Stimulated activated CD4-positive, alpha-beta T cell treated with anti-CD3 and anti-CD28 coated beads, Interleukin-4, amount 100 ng/mL, for 4 hours (primary cell): ENCODE measurements around the gene COL26A1.
"Not testable (repeated sequence)": the region's sequence is repeated elsewhere in the genome, so short reads cannot be mapped to it uniquely, and the experiment has no call there.

ENCODE experiments used
- DNase-seq, 2 experiments: peaks; one replicate each; pipeline ENCODE4 v3.0.0-alpha.2; 2020

COL26A1 gene

DNA sequence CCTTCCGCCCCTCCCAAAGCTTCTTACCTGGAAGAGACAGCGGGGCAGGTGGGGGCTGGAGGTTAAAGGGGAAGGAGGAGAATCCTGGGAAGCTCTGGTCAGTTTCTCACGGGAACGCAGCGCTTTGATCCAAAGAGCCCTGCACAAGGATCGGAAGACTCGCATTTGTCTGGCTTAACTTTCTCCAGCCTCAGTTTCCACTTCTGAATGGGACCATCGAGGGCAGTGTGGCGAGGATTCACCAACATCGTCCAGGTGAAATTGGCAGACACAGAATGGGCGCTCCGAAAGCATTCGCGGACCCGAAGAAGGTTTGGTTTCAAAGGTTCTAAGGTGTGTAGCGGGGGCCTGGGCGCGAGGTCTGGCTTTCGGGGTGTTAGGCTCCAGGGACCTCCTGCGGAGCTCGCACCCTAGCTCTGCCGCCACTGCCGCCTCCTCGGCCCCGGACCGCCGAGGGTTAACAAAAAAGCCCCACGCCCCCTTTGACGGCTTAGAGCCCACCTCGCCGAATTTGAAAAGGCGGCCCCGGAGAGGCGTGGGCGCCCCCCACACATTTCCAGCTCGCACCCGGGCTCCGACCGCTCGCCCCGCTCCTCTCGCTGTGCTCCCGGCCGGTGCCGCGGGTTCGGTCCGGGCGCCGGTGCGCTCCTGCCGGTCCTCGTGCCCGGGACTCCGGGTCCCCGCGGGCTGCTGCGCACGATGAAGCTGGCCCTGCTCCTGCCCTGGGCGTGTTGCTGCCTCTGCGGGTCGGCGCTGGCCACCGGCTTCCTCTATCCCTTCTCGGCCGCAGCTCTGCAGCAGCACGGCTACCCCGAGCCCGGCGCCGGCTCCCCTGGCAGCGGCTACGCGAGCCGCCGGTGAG is at the start of gene COL26A1:
COL26A1 (plus strand) TSS at position 542 of the 862 bp plus-strand sequence; CDS start at position 700, 158 bp downstream.
- DNase-seq, result peak in 1 of 2 experiments; percentile 17

- DNase-seq, result peak; percentile 20 to 29
Observed at GRCh38 chr7:101315336-101315735, 47.3 kb upstream of the COL26A1 start.

- DNase-seq, result no peak
Observed at GRCh38 chr7:101319401-101319800, 43.3 kb upstream of the COL26A1 start.

- peak; percentile 81 to 83 for DNase-seq
Observed at GRCh38 chr7:101321491-101322401, 40.9 kb upstream of the COL26A1 start, which contains the start of gene IFT22. IFT22 (minus strand) TSS chr7:101321812; CDS start chr7:101321709, 103 bp downstream.

GRCh38 chr7:101328159-101328558 is 34.5 kb upstream of the COL26A1 start:
- no peak for DNase-seq

DNA sequence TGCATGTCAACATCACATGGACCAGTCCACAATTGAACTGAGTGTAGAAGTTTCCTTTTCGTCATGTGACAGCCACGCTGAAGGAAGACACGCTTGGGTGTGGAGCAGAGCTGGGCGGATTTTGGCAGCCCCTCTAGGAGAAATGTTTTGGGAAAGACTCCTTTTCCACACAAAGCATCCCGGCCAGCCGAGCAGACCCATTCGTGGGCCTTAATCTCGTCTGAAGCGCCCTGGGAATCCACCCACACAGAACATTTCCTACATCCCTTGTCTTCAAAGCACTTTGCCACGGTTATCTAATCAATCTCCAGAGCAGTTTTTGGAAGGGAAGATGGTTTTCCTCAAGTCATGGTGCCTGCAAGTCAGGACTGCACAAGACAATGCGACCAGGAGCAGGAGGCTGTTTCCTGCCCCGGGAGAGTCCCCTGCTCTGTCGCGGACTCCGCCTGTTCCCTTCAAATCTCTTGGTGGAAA is 32.6 kb upstream of the COL26A1 start:
- DNase-seq, result no peak

- no peak for DNase-seq
Observed at GRCh38 chr7:101332026-101332425, 30.6 kb upstream of the COL26A1 start.

DNA sequence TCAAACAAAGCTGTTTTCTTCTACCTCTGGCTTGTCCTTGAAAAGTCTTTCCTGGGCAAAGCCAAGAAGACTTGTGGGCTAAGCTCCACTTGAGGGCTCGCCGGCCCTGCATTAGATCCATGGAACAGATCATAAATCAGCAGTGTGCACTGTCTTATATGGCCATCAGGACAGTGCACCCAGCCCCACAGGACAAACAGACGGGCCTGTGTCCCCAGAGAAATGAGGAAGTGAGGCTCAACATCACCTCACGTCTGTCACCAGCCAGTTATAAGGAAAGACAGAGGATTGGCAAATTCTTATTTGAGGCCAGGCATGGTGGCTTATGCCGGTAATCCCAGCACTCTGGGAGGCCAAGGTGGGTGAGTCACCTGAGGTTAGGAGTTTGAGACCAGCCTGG is 28.8 kb upstream of the COL26A1 start:
- DNase-seq, result no peak

DNA sequence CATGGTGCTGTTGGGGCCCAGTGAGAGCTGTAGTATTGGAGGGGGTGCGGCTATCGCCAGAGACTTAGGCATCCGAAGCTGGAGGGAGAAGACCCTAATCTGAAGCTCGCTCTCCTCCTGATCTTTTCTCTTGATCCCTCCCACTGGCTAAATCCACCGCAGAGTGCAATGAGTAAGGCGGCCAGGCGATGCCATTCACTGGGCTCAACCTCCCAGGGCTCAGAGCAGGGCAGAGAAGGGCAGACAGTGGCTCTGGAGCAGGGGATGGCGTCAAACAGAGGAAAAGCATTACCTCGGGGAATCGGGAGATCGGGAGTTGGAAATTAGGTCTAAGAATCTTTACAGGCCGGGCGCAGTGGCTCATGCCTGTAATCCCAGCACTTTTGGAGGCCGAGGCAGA is 22.3 kb upstream of the COL26A1 start:
- no peak for DNase-seq

GRCh38 chr7:101342892-101343291 is 19.8 kb upstream of the COL26A1 start:
- DNase-seq, result no peak

- no peak for DNase-seq
Observed at GRCh38 chr7:101347477-101347876, 15.2 kb upstream of the COL26A1 start.

- not testable (repeated sequence) for DNase-seq
Observed at GRCh38 chr7:101348456-101349067, 14.1 kb upstream of the COL26A1 start.

- DNase-seq, result not testable (repeated sequence)
Observed at GRCh38 chr7:101349300-101349699, 13.4 kb upstream of the COL26A1 start.

GRCh38 chr7:101352920-101353308 is 9.8 kb upstream of the COL26A1 start:
- no peak for DNase-seq

DNA sequence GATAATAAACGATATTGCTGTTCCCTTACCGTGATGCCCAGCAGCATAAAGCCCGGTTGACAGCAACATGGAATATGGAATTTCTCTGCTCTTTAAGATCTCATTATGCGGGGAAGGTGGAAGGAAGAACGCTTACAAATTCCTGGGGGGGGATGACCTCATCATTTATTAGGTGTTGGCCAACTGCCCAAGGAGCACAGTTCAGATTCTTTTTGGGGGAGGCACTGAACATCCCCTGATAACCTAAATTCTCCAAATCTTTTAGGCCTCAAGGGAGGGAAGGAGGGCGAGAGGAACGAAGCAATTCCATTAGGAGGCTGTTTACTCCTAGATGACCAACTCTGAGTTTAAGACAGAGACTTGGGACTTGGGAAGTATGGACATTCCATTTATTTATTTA is 5.2 kb upstream of the COL26A1 start:
- no peak for DNase-seq

- peak in 1 of 2 experiments; percentile 7 for DNase-seq
Observed at GRCh38 chr7:101363196-101363733, 590 bp downstream of the COL26A1 start.

GRCh38 chr7:101363734-101364374 is 1.2 kb downstream of the COL26A1 start:
- peak; percentile 51 to 66 for DNase-seq

GRCh38 chr7:101365956-101366355 is 3.3 kb downstream of the COL26A1 start:
- no peak for DNase-seq

DNA sequence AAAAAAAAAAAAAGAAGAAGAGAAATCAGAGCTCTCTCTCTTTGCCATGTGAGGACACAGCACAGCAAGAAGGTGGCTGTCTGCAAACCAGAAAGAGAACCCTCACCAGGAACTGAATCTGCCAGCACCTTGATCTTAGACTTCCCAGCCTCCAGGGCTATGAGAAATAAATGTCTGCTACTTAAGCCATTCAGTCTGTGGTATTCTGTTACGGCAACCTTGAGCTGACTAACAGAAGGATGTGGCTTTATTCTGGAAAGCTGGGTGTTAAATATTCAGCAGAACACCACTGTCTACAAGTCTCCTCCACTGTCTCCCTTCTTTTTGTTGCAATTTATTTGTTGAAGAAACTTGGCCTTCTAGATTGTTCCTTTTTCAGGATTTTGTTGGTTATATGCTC is 5.0 kb downstream of the COL26A1 start:
- no peak for DNase-seq

DNA sequence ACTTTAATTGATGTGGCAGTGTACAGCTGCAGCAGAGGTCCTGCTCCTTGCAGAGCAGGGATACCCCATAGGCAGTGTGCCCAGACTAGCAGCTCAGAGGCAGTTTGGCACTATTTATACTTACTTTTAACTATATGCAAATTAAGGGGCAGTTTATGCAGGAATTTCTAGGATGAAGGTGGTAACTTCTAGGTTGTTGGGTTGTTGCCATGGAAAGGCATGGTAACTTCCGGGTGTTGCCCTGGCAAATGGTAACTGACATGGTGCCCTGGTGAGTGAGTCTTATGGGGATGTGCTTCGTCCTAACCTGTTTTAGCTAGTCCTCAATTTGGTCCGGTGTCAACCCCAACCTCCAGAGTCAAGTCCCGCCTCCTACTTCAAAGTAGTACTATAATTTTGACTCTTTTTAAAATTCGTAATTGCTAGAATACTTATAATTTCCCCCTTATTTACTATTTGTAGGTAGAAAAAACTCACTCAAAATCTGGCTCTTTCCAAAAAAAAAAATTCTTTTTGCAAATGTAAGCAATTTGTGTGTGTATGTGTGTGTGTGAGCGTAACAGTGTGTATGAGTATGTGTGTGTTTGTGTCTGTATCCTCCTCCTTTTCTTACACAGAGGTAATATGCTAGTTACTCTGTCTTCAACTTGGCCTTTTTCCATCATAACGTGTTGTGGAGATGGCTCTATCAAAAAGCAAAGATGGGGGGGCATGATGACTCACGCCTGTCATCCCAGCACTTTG is 5.9 kb downstream of the COL26A1 start:
- no peak for DNase-seq

GRCh38 chr7:101370836-101371235 is 8.2 kb downstream of the COL26A1 start:
- DNase-seq, result no peak
